Lung (tissue), 12 donors: Measurements from ENCODE around the gene DLG4. TPM values are rescaled to one million over a fixed set of nuclear protein-coding genes. Genes with fewer than 3 reads are reported as not detected.

Source experiments
- ATAC-seq: fragments of 200-7000 bp; cut with Tn5 transposase; one replicate; pipeline ENCODE4 v1.9.1; 2020; ENCODE audit warnings: moderate number of reproducible peaks; ENCODE audit not compliant: insufficient read depth, low FRiP score
- DNase-seq, 3 donors: peaks; one replicate each; pipeline ENCODE4 v3.0.0-alpha.2; 2013 to 2017
- H3K27ac ChIP-seq, 2 donors: one replicate each; pipeline ENCODE4 v1.5.1; 2013; ENCODE audit warnings: mild to moderate bottlenecking in 2 of 2, moderate library complexity in 2 of 2, control low read depth in 1 of 2, inconsistent platforms in 1 of 2, low read depth in 1 of 2, low read length in 1 of 2
- H3K27me3 ChIP-seq, 3 donors: one replicate each; pipeline ENCODE4 v1.5.1; 2013; ENCODE audit warnings: low read length in 2 of 3; ENCODE audit not compliant: control insufficient read depth in 3 of 3, insufficient read depth in 3 of 3
- H3K36me3 ChIP-seq, 4 donors: one replicate each; pipeline ENCODE4 v1.5.1; 2013; ENCODE audit warnings: low read length in 4 of 4, mild to moderate bottlenecking in 1 of 4, moderate library complexity in 1 of 4; ENCODE audit not compliant: control insufficient read depth in 4 of 4, insufficient read depth in 4 of 4
- H3K4me1 ChIP-seq, 5 donors: one replicate each; pipeline ENCODE4 v1.5.1; 2013; ENCODE audit warnings: low read length in 5 of 5, mild to moderate bottlenecking in 2 of 5, moderate library complexity in 1 of 5; ENCODE audit not compliant: control insufficient read depth in 5 of 5, insufficient read depth in 5 of 5
- H3K4me3 ChIP-seq: one replicate; pipeline ENCODE4 v1.5.1; 2013; ENCODE audit warnings: mild to moderate bottlenecking, control low read depth, moderate library complexity
- H3K9ac ChIP-seq, 2 donors: one replicate each; pipeline ENCODE4 v1.5.1; 2013; ENCODE audit warnings: low read length in 2 of 2, control low read depth in 1 of 2; ENCODE audit not compliant: insufficient read depth in 1 of 2
- H3K9me3 ChIP-seq, 4 donors: one replicate each; pipeline ENCODE4 v1.5.1; 2013; ENCODE audit warnings: low read length in 3 of 4, mild to moderate bottlenecking in 1 of 4, moderate library complexity in 1 of 4; ENCODE audit not compliant: control insufficient read depth in 4 of 4, insufficient read depth in 3 of 4
- WGBS, 2 donors: extraction: QIAGEN DNeasy Blood & Tissue Kit; methylation state at CpG; one replicate each; pipeline ENCODE4 v1.1.7; 2013; 5-methylcytosine and 5-hydroxymethylcytosine counted together
- polyA plus RNA-seq, 2 donors: library from polyadenylated mRNA; stranded (reverse); fragments of 200-250 nt; gene quantifications; one replicate each; pipeline ENCODE4 v1.2.1, GENCODE V29; 2013
- total RNA-seq, 2 donors: library from RNA; depleted of rRNA in 1 of 2; stranded (reverse); fragments of >200 nt in 1 of 2; gene quantifications; one replicate each; pipeline ENCODE4 v1.2.1, GENCODE V29; 2014 to 2021
- TF ChIP-seq, protein P1 (sequence below): IDR thresholded peaks from 2 replicates; pipeline ENCODE4 v1.5.1; 2012; ENCODE audit warnings: mild to moderate bottlenecking; ENCODE audit errors: control extremely low read depth, extremely low read depth
- donor health status: control.
- donor health status: control.
- donor health status: Bipolar disorder and iron deficiency.
- donor health status: healthy.
- donor health status: DM: yes; HTN: yes; CAD: no.

Gene DLG4
- total and polyA plus RNA-seq, 4 donors = 10.0 to 20.1 (median 15.2) TPM

DNA sequence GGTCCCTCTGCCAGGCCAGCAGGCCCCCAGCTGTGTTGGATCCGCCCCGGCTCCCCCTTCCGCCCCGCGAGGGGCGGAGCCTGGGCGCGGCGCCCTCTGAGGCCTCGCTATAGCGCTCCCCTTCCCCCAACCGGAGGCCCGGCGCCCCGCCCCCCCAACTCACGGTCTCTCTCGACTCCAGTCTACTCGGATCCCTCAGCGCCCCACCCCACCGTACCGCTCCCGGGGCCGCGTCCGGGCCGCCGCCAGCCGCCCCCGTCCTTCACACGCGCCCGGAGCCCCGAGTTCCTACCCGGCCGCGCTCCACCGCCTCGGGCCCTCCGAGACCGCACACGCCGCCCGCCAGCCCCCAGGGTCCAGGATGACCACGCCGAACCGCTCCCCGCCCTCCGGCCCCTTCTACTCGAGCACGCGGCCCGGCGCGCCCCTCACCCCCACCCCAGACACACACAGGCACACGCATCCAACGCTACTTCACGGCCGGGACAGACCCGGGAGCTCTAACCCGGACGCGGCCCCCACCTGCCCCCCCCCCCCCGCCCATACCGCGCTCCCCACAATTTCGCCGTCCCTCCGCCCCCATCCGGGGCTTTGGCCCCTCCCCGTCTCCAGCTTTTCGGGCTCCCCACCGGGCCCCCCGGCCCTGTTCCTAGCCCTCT, 18.3 kb upstream of the DLG4 start:
- H3K27me3 ChIP-seq = no peaks in the 10 kb centered on the region
- no peak overlapping the region for H3K9ac ChIP-seq
- WGBS, 2 donors = 1% methylated on average over 37 to 73 of the region's 73 CpGs
- H3K4me3 ChIP-seq = peak overlapping the region; percentile 92
- H3K9me3 ChIP-seq = no peaks in the 10 kb centered on the region
- DNase-seq (peak; percentile 79 to 84 (median 84)), ATAC-seq (no peak)
- H3K27ac ChIP-seq = peak overlapping the region; percentile 88 to 91
- TF ChIP-seq, protein P1, sequence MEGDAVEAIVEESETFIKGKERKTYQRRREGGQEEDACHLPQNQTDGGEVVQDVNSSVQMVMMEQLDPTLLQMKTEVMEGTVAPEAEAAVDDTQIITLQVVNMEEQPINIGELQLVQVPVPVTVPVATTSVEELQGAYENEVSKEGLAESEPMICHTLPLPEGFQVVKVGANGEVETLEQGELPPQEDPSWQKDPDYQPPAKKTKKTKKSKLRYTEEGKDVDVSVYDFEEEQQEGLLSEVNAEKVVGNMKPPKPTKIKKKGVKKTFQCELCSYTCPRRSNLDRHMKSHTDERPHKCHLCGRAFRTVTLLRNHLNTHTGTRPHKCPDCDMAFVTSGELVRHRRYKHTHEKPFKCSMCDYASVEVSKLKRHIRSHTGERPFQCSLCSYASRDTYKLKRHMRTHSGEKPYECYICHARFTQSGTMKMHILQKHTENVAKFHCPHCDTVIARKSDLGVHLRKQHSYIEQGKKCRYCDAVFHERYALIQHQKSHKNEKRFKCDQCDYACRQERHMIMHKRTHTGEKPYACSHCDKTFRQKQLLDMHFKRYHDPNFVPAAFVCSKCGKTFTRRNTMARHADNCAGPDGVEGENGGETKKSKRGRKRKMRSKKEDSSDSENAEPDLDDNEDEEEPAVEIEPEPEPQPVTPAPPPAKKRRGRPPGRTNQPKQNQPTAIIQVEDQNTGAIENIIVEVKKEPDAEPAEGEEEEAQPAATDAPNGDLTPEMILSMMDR = no peak
- peaks cover 6 to 28% (median 24%) of the 10 kb centered on the region in 4 donors for H3K36me3 ChIP-seq
- H3K4me1 ChIP-seq = peaks cover 4 to 39% (median 18%) of the 10 kb centered on the region in 5 donors

DNA sequence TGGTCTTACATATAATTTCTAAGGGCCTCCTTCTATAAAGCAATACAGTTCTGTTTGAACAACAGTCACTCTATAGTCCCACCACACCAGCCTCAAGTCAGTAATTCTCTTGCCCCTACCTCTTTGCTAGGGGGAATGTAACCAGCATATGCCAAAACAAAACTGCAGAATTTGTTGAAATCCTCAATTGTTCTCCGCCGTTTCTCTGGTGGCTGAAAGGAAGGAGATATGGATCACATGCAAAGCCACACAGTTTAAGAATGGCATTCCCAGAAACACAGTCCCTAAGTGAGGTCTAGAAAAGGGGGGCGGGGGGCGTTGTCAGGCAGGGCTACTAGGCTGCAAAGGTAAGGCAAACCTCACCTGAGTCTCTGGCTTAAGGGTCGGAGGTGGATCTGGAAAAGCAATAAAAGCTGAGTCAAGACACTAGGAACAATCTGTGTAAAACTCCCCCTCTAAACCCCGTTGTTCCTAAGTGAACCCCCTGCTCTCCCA, 17.7 kb upstream of the DLG4 start:
- ATAC-seq (no peak), DNase-seq (no peak)
- Histone ChIP-seq H3K4me3 (no peak overlapping the region), H3K36me3 (peaks cover 6 to 28% (median 24%) of the 10 kb centered on the region in 4 donors), H3K9ac (peak overlapping the region in 1 of 2 donors; percentile 62), H3K9me3 (no peaks in the 10 kb centered on the region), H3K27me3 (no peaks in the 10 kb centered on the region), H3K4me1 (peaks cover 6 to 43% (median 18%) of the 10 kb centered on the region in 5 donors), H3K27ac (peak overlapping the region; percentile 59 to 88)
- TF ChIP-seq, protein P1 = no peak
- 25% methylated on average over 6 of the region's 6 CpGs for WGBS, 2 donors

GRCh38 chr17:7236808-7237207, 17.2 kb upstream of the DLG4 start:
- no peak overlapping the region for H3K4me3 ChIP-seq
- no peaks in the 10 kb centered on the region for H3K27me3 ChIP-seq
- H3K9me3 ChIP-seq = no peaks in the 10 kb centered on the region
- H3K9ac ChIP-seq = peak overlapping the region in 1 of 2 donors; percentile 62
- H3K36me3 ChIP-seq = peaks cover 6 to 28% (median 23%) of the 10 kb centered on the region in 4 donors
- TF ChIP-seq, protein P1 = no peak
- H3K27ac ChIP-seq = no peak overlapping the region
- ATAC-seq (no peak), DNase-seq (no peak)
- WGBS, 2 donors = 85 to 89% methylated on average over 6 of the region's 6 CpGs
- peaks cover 7 to 48% (median 18%) of the 10 kb centered on the region in 5 donors for H3K4me1 ChIP-seq
